Gastroesophageal sphincter (tissue), 2 donors: ENCODE data around the gene SINHCAF.

Experiments
- POLR2A ChIP-seq, 2 donors: fragments of 450-650 bp; IDR thresholded peaks; one replicate each; pipeline ENCODE4 v1.6.1; 2017; ENCODE audit warnings: antibody characterized with exemption in 2 of 2, mild to moderate bottlenecking in 2 of 2, moderate library complexity in 1 of 2
- POLR2AphosphoS5 ChIP-seq: sonication (generic); formaldehyde crosslinking; IDR thresholded peaks from one replicate; pipeline ENCODE4 v1.6.1; 2017; ENCODE audit warnings: antibody characterized with exemption

GRCh38 chr12:31321897-31322228 lies 4.1 kb downstream of the SINHCAF start:
- no peak for TF ChIP-seq POLR2AphosphoS5
- no peak for TF ChIP-seq POLR2A (IDR thresholded peaks at IDR 0.05)
